OCI-LY1 (cell line): ENCODE data around the gene MRPL54.

Source experiments
- CTCF ChIP-seq: fragments of 200-600 bp; sonication (generic), shearing (Covaris generic); IDR thresholded peaks from 2 replicates; pipeline ENCODE4 v1.5.1; 2017; ENCODE audit warnings: mild to moderate bottlenecking, antibody characterized with exemption, low read length, moderate library complexity, mixed read lengths
- EZH2 ChIP-seq: fragments of 200-600 bp; sonication (generic), shearing (Covaris generic); IDR thresholded peaks from 2 replicates; pipeline ENCODE4 v1.8.0; 2017; ENCODE audit warnings: borderline replicate concordance, mixed run types, mild to moderate bottlenecking, antibody characterized with exemption, low read length, moderate library complexity, mixed read lengths

- TF ChIP-seq CTCF (no peak), EZH2 (no peak)
Observed at GRCh38 chr19:3759482-3760254, 2.8 kb upstream of the MRPL54 start.
